GM19193 (cell line): Measurements from ENCODE around the gene TOPAZ1.
A peak's percentile ranks its signal among the peaks of the same experiment; 100 is the strongest.

Experiments
- POLR2A ChIP-seq: IDR thresholded peaks from 4 replicates; pipeline ENCODE4 v1.6.1; 2011; ENCODE audit not compliant: insufficient read depth, insufficient read length; ENCODE audit errors: extremely low read depth

TOPAZ1 gene

DNA sequence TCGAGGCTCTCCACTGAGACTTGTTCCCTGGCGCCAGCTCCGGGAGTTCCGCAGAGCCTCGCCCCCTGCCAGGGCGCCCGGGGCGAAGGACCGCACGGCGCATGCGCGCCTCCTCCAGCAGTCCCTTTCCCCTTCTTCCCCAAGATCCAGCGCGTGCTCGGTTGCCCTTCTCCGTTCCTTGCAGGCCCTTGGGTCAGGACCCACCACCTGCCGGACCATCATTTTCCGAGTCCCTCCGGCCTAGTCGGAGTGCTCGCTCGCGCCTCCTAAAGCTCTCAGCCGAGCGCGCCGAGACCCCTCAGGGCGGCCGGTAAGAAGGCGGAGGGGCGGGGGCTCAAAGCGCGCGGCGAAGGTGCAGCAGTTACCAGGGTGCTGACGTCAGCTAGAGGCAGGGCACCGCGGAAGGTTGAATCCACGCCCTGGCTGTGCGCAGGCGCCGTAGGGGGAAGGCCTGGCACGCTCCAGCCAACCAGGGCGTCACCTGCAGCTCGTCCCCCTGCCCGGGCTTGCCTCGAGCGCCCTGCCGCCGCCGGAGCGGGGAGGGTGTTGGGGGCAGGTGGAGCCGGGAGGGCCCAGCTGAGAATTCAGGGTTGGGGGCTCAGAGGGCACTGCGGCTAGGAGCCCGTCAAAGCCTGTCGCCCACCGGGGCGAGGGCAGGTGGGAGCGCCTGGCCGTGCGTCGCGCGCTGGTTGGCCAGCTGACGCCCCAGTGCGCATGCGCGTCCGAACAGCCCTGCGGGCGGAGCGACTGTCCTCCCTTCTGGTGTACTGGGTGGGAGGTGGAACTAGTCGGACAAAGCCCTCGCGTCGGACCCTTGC, 96.5 kb downstream of the TOPAZ1 start, which contains the start of gene TCAIM:
Gene TCAIM (plus strand): TSS at position 757 of the 818 bp plus-strand sequence. CDS start 16,017 bp downstream, outside the sequence.
- TF ChIP-seq POLR2A, result peak; percentile 86

DNA sequence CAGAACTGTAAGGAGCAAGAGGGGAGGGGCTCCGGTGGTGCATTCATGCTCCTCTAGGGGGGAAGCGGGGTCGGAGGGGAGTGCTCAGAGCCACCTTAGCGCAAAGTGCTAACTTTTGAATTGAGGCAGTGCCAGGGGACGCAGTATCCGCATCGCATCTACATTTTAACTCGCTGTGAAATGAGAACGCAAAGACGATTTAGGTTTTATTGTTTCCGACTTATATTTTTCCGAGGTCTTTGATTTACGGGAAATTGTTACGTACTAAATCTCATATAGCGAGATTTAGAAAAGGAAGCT, 97.1 kb downstream of the TOPAZ1 start:
- no peak for TF ChIP-seq POLR2A

DNA sequence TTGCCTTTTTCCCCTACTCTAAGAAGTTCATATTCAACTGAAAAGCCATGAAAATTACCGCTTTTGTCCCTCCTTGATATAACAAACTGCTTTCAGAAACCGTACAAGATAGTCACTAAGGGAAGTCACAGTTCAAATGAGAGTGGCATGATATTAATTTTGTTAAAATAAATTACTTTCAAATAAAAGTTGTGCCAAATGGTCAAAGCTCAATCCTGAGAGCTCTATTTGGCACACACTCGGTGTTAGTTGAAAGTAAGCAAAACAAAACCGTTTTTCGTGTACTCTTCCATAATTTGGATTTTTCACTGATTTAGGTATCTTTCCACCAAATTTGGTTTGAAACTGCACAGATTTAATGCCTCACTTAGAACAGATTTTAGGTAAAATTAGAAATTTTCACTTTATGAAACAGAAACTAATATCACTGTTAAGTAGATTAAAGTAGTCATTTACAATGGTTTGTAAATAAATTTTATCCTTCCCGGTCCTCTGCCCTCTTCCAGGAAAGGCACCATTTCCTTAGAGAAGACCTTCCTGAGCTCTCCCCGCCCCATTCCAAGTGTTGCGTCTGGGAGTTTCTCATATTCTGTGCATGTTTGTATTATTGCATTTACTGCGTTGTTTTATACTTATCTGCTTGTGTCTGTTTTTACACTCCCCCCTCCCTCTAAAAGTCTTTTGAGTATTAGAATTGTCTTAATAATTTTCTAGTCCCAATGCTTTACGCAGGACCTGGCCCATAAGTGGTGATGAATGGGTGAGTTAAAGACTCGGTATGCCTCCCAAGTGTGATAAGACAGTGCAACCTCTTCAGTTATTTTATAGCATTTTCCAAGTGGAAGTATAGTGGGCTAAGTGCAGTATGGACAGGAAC, 97.7 kb downstream of the TOPAZ1 start:
- no peak for TF ChIP-seq POLR2A

DNA sequence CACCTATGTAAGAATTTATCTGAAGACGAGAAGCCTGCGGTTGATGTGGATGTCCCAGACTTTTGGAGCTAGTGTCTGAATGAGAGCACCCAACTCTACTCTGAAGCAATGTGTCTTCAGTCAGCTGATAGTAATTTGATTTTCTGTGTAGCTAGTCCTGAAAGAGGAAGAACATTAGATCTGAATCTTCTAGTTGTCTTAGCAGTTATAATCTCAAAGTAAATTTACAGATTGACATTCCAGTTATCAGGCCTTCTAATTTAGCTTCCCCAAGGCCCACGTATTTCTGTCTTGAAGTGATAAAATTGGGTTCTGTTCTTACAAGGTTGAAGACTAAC, 98.3 kb downstream of the TOPAZ1 start:
- TF ChIP-seq POLR2A, result no peak

DNA sequence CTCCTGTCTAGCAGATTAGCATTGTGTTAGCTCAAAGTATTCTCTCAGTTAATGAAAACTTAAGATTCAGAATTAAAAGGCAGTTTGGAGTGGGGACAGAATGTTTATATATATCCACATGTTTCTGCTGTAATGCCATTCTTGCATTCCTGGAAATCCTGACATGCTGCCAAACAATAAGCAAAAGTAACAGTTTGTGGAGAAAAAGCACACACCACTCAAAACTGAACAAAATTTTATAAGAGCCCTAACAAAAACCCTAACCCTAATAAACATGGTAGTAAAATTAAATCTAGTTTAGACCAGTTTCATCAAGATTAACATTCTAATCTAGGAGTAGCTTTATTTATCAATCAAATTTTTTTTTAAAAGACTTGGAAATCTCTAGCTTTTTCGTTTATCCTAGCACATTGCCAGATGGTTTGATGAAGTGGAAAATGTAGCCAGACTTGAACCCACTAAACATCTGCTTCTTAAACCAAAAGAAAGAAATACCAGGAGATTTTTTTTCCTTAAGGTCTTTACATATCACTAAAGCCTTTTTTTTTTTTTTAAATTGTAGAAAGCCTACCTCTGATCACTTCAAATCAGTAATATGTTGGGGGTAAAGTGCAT, 100.6 kb downstream of the TOPAZ1 start:
- TF ChIP-seq POLR2A, result no peak

DNA sequence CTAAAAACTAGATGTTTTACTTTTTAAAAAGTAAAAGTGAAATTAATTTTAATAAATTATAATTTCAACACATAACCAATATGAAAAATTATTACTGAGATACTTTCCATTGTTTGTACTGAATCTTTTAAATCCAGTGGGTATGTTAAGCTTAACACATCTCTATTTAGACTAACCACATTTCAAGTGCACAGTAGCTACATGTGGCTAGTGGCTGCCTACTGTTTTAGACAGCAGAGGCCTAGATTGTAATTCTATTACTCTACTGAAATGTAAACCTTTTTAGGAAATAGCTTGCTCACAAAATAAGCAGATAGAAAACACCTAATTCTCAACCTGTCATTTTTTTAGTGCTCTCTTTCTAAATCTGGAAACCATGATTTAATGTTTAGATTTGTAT, 101.7 kb downstream of the TOPAZ1 start:
- TF ChIP-seq POLR2A, result no peak

DNA sequence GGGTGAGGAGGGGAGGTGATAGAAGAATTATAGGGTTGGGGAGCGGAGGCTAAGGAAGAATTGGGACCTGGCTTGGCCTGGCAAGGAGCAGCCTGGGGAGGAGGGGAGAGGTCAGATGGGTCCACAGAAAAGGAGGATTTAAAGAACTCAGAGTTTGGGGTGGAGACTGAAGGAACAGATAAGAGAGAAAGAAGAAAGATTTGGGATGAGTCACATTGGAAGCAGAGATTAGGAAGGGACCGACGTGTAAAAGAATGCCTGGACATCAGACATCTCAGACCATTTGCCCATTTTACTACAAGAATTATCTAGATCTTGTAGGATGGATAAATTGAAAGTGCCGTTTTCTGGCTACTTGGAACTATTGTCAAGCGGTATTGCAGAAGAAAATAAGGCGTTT, 107.3 kb downstream of the TOPAZ1 start:
- no peak for TF ChIP-seq POLR2A

DNA sequence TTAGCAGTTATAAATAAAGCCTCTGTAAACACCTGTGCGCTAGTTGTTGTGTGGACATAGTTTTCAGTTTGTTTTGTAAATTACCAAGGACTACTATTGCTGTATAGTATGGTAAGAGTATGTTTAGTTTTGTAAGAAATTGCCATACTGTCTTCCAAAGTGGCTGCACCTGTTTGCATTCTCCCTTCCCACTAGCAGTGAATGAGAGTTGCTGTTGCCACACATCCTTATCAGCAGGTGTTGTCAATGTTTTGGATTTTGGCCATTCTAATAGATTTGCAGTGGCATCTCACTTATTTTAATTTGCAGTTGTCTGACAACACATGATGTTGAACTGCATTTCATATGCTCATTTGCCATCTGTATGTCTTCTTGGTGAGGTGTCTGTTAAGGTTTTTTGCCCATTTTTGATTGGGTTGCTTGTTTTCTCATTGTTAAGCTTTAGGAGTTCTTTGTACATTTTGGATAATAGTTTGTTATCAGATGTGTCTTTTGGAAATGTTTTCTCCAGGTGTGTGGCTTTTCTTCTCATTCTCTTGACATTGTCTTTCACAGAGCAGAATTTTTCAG, 111.8 kb downstream of the TOPAZ1 start:
- no peak for TF ChIP-seq POLR2A

DNA sequence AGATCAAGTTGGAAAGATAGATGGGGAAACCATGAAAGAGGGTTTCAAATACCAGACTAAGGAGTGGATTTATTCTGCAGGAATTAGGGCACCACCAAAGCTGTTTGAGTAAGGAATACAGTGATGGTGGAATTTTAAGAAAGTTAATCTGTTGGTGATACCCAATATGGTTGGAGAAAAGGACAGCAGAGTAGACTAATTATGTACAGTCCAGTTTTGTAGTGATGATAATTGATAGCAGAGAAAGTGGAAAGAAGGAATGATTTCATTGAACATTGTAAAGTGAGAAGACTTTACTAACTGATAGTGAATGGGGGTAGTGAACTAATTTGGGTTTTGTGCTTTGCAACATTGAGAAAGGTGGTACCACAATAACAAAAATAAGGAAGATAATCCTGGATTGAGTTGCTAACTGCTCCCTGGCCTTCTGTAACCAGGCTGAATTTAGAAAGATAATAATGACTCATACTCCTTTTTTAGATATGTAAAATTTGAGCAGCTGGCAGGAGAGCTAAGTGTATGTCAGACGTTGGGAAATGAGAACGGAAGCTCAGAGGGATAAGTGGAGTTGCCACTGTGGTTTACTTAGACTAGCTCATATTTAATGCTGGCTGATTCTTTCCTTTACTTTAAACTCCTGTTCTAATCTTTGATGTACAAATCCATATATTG, 113.8 kb downstream of the TOPAZ1 start:
- TF ChIP-seq POLR2A, result no peak

DNA sequence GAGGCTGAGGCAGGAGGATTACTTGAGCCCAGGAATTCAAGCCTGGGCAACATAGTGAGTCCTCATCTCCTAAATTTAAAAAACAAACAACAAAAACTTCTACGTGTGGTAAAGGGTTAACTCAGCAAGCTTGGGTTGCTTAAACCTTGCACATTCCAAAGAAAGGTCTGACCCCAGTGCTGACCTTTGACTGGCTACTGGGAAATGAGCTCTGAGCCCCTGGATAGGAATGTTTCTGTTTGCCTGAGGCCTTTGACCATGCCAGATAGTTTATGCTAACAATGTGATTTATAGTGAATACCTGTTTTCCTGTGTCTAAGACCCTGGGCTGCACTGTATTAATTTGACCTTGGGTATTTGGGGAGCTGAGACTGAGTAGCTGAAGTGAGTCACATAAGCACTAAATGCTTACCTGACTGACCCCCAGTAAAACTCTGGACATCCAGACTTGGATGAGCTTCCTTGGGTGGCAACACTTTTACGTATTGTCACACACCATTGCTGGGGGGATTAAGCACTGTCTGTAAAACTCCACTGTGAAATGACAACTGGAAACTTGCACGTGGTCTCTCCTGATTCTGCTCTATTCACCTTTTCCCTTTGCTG, 117.6 kb downstream of the TOPAZ1 start:
- no peak for TF ChIP-seq POLR2A

DNA sequence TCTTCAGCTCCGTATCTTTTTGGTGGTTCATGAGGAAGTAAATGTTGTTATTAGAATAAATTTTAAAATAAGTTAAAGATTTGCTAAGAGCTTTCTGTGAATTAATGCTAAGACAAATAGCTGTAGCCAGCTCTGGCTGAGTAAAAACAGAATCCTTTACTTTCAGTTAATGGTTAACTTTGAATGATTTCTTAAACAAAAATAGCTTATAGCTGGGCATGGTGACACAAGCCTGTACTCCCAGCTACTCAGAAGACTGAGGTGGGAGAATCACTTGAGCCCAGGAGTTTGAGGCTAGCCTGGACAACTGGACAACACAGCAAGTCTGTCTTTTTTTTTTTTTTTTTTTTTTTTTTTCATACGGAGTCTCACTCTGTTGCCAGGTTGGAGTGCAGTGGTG, 121.9 kb downstream of the TOPAZ1 start:
- no peak for TF ChIP-seq POLR2A

DNA sequence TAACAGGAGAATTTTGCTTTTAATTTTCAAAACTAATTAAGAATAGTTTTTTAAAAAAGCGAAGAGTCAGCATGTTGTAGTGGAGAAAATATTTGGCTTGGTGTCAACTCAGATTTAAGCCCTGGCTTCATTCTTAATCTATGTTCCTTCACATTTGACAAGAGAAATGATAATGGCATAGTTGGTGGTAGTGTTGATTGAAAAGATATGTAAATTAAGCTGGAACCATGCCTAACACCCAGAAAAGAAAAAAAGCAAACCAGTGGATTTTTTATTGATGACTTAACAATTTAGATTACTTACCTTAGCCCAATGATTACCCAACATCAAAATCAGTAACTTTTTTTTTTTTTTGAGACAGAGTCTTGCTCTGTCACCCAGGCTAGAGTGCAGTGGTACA, 124.3 kb downstream of the TOPAZ1 start:
- TF ChIP-seq POLR2A, result no peak

DNA sequence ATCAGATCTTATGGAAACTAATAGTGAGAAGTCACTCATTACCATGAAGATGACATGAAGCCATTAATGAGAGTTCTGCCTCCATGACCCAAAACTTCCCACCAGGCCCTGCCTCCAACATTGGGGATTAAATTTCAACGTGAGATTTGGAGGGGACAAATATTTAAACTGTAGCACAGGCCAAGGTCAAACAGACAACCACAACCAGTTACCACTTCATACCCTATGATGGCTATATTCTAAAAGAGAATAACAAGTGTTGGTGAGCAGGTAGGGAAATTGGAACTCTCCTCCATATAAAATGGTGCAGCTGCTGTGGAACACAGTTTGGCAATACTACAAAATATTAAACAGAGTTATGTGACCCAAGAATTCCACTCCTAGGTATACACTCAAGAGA, 133.8 kb downstream of the TOPAZ1 start:
- TF ChIP-seq POLR2A, result no peak
